MM.1S (cell line): ENCODE data around the gene TECPR2.

Experiments used
- DNase-seq: peaks from one replicate; pipeline ENCODE4 v3.0.0-alpha.2; 2015
- H2AFZ ChIP-seq: fragments of 300-600 bp; sonication (generic); 2 replicates; pipeline ENCODE4 v1.6.0; 2016; ENCODE audit warnings: antibody characterized with exemption, low read length
- H3F3A ChIP-seq: fragments of 300-600 bp; sonication (generic); 2 replicates; pipeline ENCODE4 v1.6.1; 2016; ENCODE audit warnings: mild to moderate bottlenecking, antibody characterized with exemption, low read length, moderate library complexity, mixed read lengths; ENCODE audit not compliant: insufficient read depth
- H3K27ac ChIP-seq: fragments of 300-600 bp; sonication (generic); 2 replicates; pipeline ENCODE4 v1.5.1; 2016; ENCODE audit warnings: mild to moderate bottlenecking, low read length
- H3K27me3 ChIP-seq: fragments of 300-600 bp; sonication (generic); replicated peaks from 2 replicates; pipeline ENCODE4 v1.6.0; 2016; ENCODE audit warnings: low read length; ENCODE audit not compliant: insufficient read depth
- H3K36me3 ChIP-seq: fragments of 300-600 bp; sonication (generic); replicated peaks from 2 replicates; pipeline ENCODE4 v1.6.1; 2016; ENCODE audit warnings: mild to moderate bottlenecking, low read length, mixed read lengths; ENCODE audit not compliant: insufficient read depth
- H3K4me1 ChIP-seq: fragments of 300-600 bp; sonication (generic); 2 replicates; pipeline ENCODE4 v1.6.1; 2016; ENCODE audit warnings: low read length, mixed read lengths
- H3K4me2 ChIP-seq: fragments of 300-600 bp; sonication (generic); 2 replicates; pipeline ENCODE4 v1.6.0; 2016; ENCODE audit warnings: low read depth, low read length
- H3K4me3 ChIP-seq: fragments of 300-600 bp; sonication (generic); 2 replicates; pipeline ENCODE4 v1.5.1; 2016; ENCODE audit warnings: low read length, mixed read lengths
- H3K79me2 ChIP-seq: fragments of 300-600 bp; sonication (generic); 2 replicates; pipeline ENCODE4 v1.6.1; 2016; ENCODE audit warnings: mixed run types, low read length, mixed read lengths
- H3K9ac ChIP-seq: fragments of 300-600 bp; sonication (generic); 2 replicates; pipeline ENCODE4 v1.6.1; 2016; ENCODE audit warnings: low read length, mixed read lengths
- H3K9me2 ChIP-seq: fragments of 300-600 bp; sonication (generic); replicated peaks from 2 replicates; pipeline ENCODE4 v1.6.1; 2016; ENCODE audit warnings: mild to moderate bottlenecking, low read length, mixed read lengths; ENCODE audit not compliant: insufficient read depth
- H3K9me3 ChIP-seq: fragments of 300-600 bp; sonication (generic); replicated peaks from 2 replicates; pipeline ENCODE4 v1.6.1; 2016; ENCODE audit warnings: mild to moderate bottlenecking, low read length, mixed read lengths; ENCODE audit not compliant: insufficient read depth
- H4K20me1 ChIP-seq: fragments of 300-600 bp; sonication (generic); 2 replicates; pipeline ENCODE4 v1.6.1; 2016; ENCODE audit warnings: mild to moderate bottlenecking, low read length, moderate library complexity, mixed read lengths; ENCODE audit not compliant: insufficient read depth
- CTCF ChIP-seq: fragments of 300-600 bp; sonication (generic); IDR thresholded peaks from 2 replicates; pipeline ENCODE4 v1.5.1; 2016; ENCODE audit warnings: antibody characterized with exemption, low read length, mixed read lengths
- EZH2 ChIP-seq: fragments of 300-600 bp; sonication (generic); optimal IDR thresholded peaks from 2 replicates; pipeline ENCODE3; 2017; ENCODE audit warnings: low read depth, mild to moderate bottlenecking, antibody characterized with exemption, low read length, mixed read lengths
- EZH2phosphoT487 ChIP-seq: fragments of 300-600 bp; sonication (generic); IDR thresholded peaks from 2 replicates; pipeline ENCODE4 v1.6.1; 2018; ENCODE audit warnings: antibody characterized with exemption, low read length

TECPR2 gene

GRCh38 chr14:102377696-102378095, 15.0 kb downstream of the TECPR2 start:
- no peaks in the 10 kb centered on the region for H3K9me2 ChIP-seq
- no peaks in the 10 kb centered on the region for H3F3A ChIP-seq
- no peaks in the 10 kb centered on the region for H4K20me1 ChIP-seq
- no peaks in the 10 kb centered on the region for H3K36me3 ChIP-seq
- H3K4me3 ChIP-seq = no peak overlapping the region
- DNase-seq = no peak
- no peaks in the 10 kb centered on the region for H3K27me3 ChIP-seq
- no peak overlapping the region for H3K4me2 ChIP-seq
- H3K9ac ChIP-seq = no peak overlapping the region
- H3K27ac ChIP-seq = no peak overlapping the region
- H2AFZ ChIP-seq = no peak overlapping the region
- no peak for TF ChIP-seq CTCF
- no peak for TF ChIP-seq EZH2
- TF ChIP-seq EZH2phosphoT487 = no peak
- H3K9me3 ChIP-seq = no peaks in the 10 kb centered on the region
- H3K4me1 ChIP-seq = no peaks in the 10 kb centered on the region
- no peaks in the 10 kb centered on the region for H3K79me2 ChIP-seq

- DNase-seq = no peak
- Histone ChIP-seq H3K79me2 (no peaks in the 10 kb centered on the region), H3K27me3 (no peaks in the 10 kb centered on the region), H3K4me3 (no peak overlapping the region), H3K9ac (no peak overlapping the region), H3K27ac (no peak overlapping the region), H3F3A (no peaks in the 10 kb centered on the region), H3K4me2 (no peak overlapping the region), H3K9me3 (no peaks in the 10 kb centered on the region), H2AFZ (no peak overlapping the region), H3K4me1 (no peaks in the 10 kb centered on the region), H4K20me1 (no peaks in the 10 kb centered on the region), H3K9me2 (no peaks in the 10 kb centered on the region), H3K36me3 (no peaks in the 10 kb centered on the region)
- TF ChIP-seq CTCF (no peak), EZH2 (no peak), EZH2phosphoT487 (no peak)
Measured at GRCh38 chr14:102378830-102379229, 16.1 kb downstream of the TECPR2 start.

GRCh38 chr14:102387086-102387485, 24.3 kb downstream of the TECPR2 start:
- Histone ChIP-seq H3K9me3 (no peaks in the 10 kb centered on the region), H3K9me2 (no peaks in the 10 kb centered on the region), H3F3A (no peaks in the 10 kb centered on the region), H3K4me1 (no peaks in the 10 kb centered on the region), H3K27ac (no peak overlapping the region), H3K4me2 (no peak overlapping the region), H3K27me3 (no peaks in the 10 kb centered on the region), H4K20me1 (no peaks in the 10 kb centered on the region), H2AFZ (no peak overlapping the region), H3K79me2 (no peaks in the 10 kb centered on the region), H3K4me3 (no peak overlapping the region), H3K36me3 (no peaks in the 10 kb centered on the region), H3K9ac (no peak overlapping the region)
- no peak for TF ChIP-seq EZH2phosphoT487
- no peak for TF ChIP-seq CTCF
- TF ChIP-seq EZH2 = no peak
- no peak for DNase-seq
